ENCODE results near the gene ADAD1. TPM values are rescaled to one million over a fixed set of nuclear protein-coding genes. Genes with fewer than 3 reads are reported as not detected.

The ADAD1 gene
- total and polyA plus RNA-seq, 3 donors from 2014 or later = 97.2 to 193 (median 154) TPM

DNA sequence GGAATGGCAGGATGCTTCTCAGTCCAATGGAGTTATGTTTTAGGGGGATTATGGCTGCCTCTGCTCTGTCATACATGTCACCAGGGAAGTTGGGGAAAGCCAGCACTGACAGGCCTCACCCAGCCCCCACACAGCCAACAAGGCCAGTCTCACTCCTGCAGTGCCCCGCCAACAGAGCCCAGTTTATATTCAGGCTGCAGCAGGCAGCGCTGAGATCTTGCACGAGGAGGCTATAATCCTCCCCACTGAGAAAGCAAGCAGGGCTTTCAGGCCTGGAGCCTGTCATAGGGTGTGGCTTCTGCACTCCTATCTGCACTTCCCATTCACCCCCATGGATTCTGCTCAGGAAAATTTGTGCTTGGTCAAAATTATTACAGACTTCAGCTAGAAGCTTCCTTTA, 25.1 kb downstream of the ADAD1 start:
- TF ChIP-seq, protein P1, sequence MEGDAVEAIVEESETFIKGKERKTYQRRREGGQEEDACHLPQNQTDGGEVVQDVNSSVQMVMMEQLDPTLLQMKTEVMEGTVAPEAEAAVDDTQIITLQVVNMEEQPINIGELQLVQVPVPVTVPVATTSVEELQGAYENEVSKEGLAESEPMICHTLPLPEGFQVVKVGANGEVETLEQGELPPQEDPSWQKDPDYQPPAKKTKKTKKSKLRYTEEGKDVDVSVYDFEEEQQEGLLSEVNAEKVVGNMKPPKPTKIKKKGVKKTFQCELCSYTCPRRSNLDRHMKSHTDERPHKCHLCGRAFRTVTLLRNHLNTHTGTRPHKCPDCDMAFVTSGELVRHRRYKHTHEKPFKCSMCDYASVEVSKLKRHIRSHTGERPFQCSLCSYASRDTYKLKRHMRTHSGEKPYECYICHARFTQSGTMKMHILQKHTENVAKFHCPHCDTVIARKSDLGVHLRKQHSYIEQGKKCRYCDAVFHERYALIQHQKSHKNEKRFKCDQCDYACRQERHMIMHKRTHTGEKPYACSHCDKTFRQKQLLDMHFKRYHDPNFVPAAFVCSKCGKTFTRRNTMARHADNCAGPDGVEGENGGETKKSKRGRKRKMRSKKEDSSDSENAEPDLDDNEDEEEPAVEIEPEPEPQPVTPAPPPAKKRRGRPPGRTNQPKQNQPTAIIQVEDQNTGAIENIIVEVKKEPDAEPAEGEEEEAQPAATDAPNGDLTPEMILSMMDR (IDR thresholded peaks at IDR 0.05) = no peak
- TF ChIP-seq POLR2A (IDR thresholded peaks at IDR 0.05) = no peak
- no peaks in the 10 kb centered on the region for H3K9me3 ChIP-seq
- no peak for DNase-seq

DNA sequence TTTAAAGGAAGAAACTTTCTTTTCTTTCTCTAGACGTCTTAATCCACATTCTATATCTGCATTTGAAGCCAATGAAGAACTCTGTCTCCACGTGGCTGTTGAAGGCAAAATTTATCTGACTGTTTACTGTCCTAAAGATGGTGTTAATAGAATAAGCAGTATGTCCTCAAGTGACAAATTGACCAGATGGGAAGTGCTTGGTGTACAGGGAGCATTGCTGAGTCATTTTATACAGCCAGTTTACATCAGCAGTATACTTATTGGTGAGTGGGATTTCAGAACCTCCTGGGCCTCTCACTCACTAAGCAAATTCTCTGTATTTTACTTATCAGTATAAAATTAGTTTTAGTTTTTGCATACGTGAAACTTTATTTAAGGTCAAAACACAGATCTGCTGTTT, 33.7 kb downstream of the ADAD1 start:
- TF ChIP-seq POLR2A (IDR thresholded peaks at IDR 0.05) = no peak
- TF ChIP-seq, protein P1 (IDR thresholded peaks at IDR 0.05) = no peak
- H3K36me3 ChIP-seq (ENCODE audit: low read depth, missing control alignments) = no peaks in the 10 kb centered on the region
- no peaks in the 10 kb centered on the region for H3K4me1 ChIP-seq
- H3K27me3 ChIP-seq = no peaks in the 10 kb centered on the region
- no peak overlapping the region for H3K4me3 ChIP-seq
- intact Hi-C loops (cut with DNase I; ENCODE audit: low total_unique reads) = no loop called here
- H3K9me3 ChIP-seq = no peaks in the 10 kb centered on the region
- DNase-seq = no peak
- no peak overlapping the region for H3K27ac ChIP-seq
- WGBS, 2 donors = 45 to 47% methylated on average over 3 of the region's 3 CpGs

More for the DNA sequence above, 25.1 kb downstream of the ADAD1 start:
- Histone ChIP-seq H3K4me3 (no peak overlapping the region), H3K27ac (no peak overlapping the region), H3K4me1 (no peaks in the 10 kb centered on the region), H3K36me3 (ENCODE audit: low read depth, missing control alignments) (no peaks in the 10 kb centered on the region), H3K27me3 (no peaks in the 10 kb centered on the region)
- intact Hi-C loops (cut with DNase I; ENCODE audit: low total_unique reads) = no loop called here
- 47 to 90% methylated on average over 2 to 3 of the region's 3 CpGs for WGBS, 2 donors

DNA sequence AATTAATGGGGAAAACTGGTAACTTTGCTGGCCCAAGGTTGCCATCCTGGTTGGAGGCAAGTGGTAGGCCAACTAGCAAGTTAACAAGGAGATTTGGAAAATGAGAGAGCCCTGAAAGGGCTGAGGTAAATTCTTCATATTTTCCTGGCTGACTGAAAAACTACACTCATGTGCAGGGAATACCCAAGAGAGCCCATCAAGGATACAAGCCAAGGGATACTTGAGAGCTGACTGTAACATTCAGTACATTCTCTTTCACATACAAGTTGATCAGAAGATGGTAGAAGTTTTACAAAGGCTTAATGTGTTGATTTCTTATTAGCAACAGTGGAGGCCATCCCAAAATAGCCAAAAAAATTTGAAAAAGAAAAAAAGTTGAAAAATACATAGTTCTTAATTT, 44.4 kb downstream of the ADAD1 start:
- intact Hi-C loops (cut with DNase I; ENCODE audit: low total_unique reads) = no loop called here
- Histone ChIP-seq H3K4me1 (no peaks in the 10 kb centered on the region), H3K9me3 (no peaks in the 10 kb centered on the region), H3K4me3 (no peak overlapping the region), H3K27ac (no peak overlapping the region), H3K36me3 (ENCODE audit: low read depth, missing control alignments) (no peaks in the 10 kb centered on the region), H3K27me3 (no peaks in the 10 kb centered on the region)
- TF ChIP-seq, protein P1 (IDR thresholded peaks at IDR 0.05) = no peak
- TF ChIP-seq POLR2A (IDR thresholded peaks at IDR 0.05) = no peak
- DNase-seq = no peak

DNA sequence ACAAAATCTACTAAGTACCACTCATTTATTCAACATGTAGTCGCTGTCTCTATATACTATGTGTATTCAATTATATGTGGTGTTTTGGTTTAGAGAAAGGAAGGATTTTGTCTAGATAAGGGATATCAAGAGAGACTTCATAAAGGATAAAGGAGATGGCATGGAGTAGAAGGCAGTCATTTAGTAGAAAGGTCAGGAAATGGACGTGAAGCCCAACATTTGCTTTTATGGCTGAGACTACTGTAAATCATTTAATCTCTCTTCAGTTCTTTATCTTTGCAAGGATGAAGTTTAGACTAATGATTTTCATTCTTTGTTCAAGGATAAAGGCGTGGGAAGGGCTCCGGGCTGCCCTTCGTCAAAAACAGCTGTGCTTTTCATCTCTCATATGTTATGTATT, 52.5 kb downstream of the ADAD1 start:
- no peak for TF ChIP-seq POLR2A (IDR thresholded peaks at IDR 0.05)
- TF ChIP-seq, protein P1 (IDR thresholded peaks at IDR 0.05) = no peak
- 34 to 35% methylated on average over 5 of the region's 5 CpGs for WGBS, 2 donors
- H3K9me3 ChIP-seq = no peaks in the 10 kb centered on the region
- H3K27me3 ChIP-seq = no peaks in the 10 kb centered on the region
- H3K4me1 ChIP-seq = no peaks in the 10 kb centered on the region
- no peak overlapping the region for H3K4me3 ChIP-seq
- intact Hi-C loops (cut with DNase I; ENCODE audit: low total_unique reads) = no loop called here
- no peak for DNase-seq
- no peak overlapping the region for H3K27ac ChIP-seq
- H3K36me3 ChIP-seq (ENCODE audit: low read depth, missing control alignments) = no peaks in the 10 kb centered on the region

DNA sequence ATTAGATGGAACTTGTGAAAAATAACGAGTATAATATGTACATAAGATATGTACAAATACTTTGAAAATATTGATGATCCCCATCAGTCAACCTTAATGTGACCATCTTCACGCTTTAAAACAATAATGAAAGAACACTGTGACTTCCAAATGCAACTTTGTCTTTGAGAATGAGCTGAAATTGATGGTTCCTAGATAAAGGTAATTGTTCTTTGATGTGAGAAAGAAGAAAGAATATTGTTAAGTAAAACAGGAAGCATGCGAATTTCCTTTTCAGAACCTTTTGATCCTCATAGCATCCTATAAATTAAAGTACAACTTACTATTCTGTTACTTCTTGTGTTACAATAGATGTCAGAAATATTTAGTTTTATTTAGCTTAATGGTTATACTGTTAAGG, 55.5 kb downstream of the ADAD1 start:
- no peaks in the 10 kb centered on the region for H3K27me3 ChIP-seq
- no peaks in the 10 kb centered on the region for H3K36me3 ChIP-seq (ENCODE audit: low read depth, missing control alignments)
- TF ChIP-seq, protein P1 (IDR thresholded peaks at IDR 0.05) = no peak
- no peak for TF ChIP-seq POLR2A (IDR thresholded peaks at IDR 0.05)
- H3K9me3 ChIP-seq = no peaks in the 10 kb centered on the region
- 58 to 69% methylated on average over 3 of the region's 3 CpGs for WGBS, 2 donors
- no peak overlapping the region for H3K27ac ChIP-seq
- H3K4me1 ChIP-seq = no peaks in the 10 kb centered on the region
- intact Hi-C loops (cut with DNase I; ENCODE audit: low total_unique reads) = no loop called here
- no peak for DNase-seq
- H3K4me3 ChIP-seq = no peak overlapping the region
